GM10248 (cell line): ENCODE data around the gene SHROOM2.

Experiments
- CTCF ChIA-PET: fragments of 300-600 bp; sonication (Branson Sonifier 250); formaldehyde crosslinking; extraction: SDS; loops from one replicate; lab custom pipeline; 2021; ENCODE audit warnings: antibody characterized with exemption; lab: Yijun Ruan, JAX
- POLR2A ChIA-PET: fragments of 350-650 bp; sonication (Branson Sonifier 250); formaldehyde crosslinking; extraction: SDS; loops from one replicate; lab custom pipeline; 2020; ENCODE audit warnings: antibody characterized with exemption; lab: Yijun Ruan, JAX
- DNase-seq: peaks from one replicate; pipeline ENCODE4 v3.0.0; 2012; ENCODE audit errors: extremely low spot score
- TF ChIP-seq, protein P1 (sequence below): IDR thresholded peaks from 2 replicates; pipeline ENCODE4 v1.5.1; 2012; ENCODE audit warnings: mild to moderate bottlenecking, low read depth; ENCODE audit errors: extremely low read depth, missing control alignments, control extremely low read depth

SHROOM2 gene, protein sequence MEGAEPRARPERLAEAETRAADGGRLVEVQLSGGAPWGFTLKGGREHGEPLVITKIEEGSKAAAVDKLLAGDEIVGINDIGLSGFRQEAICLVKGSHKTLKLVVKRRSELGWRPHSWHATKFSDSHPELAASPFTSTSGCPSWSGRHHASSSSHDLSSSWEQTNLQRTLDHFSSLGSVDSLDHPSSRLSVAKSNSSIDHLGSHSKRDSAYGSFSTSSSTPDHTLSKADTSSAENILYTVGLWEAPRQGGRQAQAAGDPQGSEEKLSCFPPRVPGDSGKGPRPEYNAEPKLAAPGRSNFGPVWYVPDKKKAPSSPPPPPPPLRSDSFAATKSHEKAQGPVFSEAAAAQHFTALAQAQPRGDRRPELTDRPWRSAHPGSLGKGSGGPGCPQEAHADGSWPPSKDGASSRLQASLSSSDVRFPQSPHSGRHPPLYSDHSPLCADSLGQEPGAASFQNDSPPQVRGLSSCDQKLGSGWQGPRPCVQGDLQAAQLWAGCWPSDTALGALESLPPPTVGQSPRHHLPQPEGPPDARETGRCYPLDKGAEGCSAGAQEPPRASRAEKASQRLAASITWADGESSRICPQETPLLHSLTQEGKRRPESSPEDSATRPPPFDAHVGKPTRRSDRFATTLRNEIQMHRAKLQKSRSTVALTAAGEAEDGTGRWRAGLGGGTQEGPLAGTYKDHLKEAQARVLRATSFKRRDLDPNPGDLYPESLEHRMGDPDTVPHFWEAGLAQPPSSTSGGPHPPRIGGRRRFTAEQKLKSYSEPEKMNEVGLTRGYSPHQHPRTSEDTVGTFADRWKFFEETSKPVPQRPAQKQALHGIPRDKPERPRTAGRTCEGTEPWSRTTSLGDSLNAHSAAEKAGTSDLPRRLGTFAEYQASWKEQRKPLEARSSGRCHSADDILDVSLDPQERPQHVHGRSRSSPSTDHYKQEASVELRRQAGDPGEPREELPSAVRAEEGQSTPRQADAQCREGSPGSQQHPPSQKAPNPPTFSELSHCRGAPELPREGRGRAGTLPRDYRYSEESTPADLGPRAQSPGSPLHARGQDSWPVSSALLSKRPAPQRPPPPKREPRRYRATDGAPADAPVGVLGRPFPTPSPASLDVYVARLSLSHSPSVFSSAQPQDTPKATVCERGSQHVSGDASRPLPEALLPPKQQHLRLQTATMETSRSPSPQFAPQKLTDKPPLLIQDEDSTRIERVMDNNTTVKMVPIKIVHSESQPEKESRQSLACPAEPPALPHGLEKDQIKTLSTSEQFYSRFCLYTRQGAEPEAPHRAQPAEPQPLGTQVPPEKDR (N-terminal part only)

DNA sequence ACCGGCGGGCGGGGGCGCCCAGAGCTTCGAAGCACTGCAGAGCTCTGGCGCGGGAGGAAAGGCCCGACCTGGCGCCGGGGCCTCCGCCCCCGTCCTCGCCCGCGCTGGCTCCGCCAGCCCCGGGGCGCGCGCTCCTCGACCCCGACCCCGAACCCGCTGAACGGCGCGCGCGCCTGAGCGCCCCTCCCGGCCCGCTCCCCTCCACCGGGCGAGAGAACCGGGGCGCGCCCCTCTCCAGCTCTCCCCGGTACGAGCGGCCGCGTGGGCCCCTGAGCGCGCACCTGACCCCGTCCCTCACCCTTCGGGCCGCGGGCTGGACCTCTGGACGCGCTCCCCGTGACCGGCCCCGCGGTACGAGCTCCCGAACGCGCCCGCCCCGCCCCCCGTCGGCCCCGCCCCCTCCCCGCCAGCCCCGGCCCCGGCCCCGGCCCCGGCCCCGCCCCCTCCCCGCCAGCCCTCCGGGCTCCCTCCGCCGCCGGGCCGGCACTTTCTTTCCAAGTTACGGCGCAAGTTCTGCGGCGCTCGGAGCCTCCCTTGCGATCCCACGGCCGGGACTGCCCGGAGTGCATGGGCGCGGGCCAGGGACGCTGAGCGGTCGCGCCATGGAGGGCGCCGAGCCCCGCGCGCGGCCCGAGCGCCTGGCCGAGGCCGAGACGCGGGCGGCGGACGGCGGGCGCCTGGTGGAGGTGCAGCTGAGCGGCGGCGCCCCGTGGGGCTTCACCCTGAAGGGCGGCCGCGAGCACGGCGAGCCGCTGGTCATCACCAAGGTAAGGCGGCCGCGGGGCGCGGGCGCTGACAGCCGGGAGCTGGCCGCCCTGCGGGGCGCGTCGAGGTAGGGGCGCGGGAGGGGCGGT lies at the start of gene SHROOM2:
SHROOM2 (plus strand) TSS at position 486 of the 854 bp plus-strand sequence; CDS start at position 603, 117 bp downstream.
- DNase-seq: no peak
- CTCF ChIA-PET: no interaction called here
- TF ChIP-seq, protein P1, sequence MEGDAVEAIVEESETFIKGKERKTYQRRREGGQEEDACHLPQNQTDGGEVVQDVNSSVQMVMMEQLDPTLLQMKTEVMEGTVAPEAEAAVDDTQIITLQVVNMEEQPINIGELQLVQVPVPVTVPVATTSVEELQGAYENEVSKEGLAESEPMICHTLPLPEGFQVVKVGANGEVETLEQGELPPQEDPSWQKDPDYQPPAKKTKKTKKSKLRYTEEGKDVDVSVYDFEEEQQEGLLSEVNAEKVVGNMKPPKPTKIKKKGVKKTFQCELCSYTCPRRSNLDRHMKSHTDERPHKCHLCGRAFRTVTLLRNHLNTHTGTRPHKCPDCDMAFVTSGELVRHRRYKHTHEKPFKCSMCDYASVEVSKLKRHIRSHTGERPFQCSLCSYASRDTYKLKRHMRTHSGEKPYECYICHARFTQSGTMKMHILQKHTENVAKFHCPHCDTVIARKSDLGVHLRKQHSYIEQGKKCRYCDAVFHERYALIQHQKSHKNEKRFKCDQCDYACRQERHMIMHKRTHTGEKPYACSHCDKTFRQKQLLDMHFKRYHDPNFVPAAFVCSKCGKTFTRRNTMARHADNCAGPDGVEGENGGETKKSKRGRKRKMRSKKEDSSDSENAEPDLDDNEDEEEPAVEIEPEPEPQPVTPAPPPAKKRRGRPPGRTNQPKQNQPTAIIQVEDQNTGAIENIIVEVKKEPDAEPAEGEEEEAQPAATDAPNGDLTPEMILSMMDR: no peak
- POLR2A ChIA-PET: no interaction called here

DNA sequence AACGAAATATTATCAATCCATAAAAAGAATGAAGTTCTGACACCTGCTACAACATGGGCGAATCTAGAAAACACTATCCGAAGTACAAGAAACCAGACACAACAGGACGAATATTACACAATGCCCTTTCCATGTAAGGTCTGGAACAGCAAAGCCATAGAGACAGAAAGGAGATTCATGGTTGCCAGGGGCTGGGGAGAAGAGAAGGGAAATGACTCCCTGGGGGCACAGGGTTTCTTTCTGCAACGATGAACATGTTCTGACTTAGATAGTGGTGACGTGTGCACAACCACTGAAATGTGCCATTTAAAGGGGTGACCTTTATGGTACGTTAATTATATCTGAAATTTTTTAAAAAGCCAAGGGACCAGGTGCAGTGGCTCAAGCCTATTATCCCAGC lies 48.9 kb upstream of the SHROOM2 start:
- CTCF ChIA-PET: no interaction called here
- POLR2A ChIA-PET: no interaction called here
- DNase-seq: no peak
- TF ChIP-seq, protein P1: no peak

DNA sequence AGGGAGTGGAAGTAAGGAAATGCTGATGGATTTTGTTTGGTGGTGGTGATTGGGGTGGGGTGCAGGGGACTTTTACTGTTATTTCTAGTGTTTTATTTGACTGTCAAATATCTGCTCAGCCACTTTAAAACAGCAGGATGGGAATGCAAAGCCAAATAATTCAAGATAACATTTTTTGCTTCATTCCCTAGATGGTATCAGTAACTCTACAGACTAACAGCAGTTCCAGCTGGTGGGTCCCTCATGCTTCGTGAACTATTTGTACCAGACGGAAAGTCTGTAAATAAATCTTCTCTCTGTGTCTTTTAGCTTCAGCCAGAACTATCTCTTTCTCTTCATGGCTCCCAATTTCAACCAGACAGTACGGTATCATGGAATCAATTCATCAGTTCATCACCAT lies 48.1 kb upstream of the SHROOM2 start:
- POLR2A ChIA-PET: no interaction called here
- TF ChIP-seq, protein P1: no peak
- no peak for DNase-seq
- CTCF ChIA-PET: no interaction called here

DNA sequence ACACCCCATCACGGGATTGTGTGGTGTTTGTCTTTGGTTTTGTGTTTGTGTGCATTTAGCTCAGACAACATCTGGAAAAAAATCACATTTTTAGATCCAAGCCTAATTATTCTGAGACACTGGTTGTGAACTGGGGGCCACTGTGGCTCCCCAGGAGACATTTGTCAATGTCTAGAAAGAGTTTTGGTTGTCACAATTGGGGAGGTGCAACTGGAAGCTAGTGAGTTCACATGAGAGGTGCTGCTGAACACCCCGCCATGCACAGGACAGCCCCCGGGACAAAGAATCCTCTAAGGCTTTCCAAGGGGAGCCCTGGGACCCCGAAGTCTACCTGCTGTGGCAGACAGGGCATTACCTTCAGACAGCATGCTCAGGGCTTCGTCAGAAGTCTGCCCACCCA lies 47.1 kb upstream of the SHROOM2 start:
- ChIA-PET POLR2A (no interaction called here), CTCF (no interaction called here)
- TF ChIP-seq, protein P1: no peak
- DNase-seq: no peak

DNA sequence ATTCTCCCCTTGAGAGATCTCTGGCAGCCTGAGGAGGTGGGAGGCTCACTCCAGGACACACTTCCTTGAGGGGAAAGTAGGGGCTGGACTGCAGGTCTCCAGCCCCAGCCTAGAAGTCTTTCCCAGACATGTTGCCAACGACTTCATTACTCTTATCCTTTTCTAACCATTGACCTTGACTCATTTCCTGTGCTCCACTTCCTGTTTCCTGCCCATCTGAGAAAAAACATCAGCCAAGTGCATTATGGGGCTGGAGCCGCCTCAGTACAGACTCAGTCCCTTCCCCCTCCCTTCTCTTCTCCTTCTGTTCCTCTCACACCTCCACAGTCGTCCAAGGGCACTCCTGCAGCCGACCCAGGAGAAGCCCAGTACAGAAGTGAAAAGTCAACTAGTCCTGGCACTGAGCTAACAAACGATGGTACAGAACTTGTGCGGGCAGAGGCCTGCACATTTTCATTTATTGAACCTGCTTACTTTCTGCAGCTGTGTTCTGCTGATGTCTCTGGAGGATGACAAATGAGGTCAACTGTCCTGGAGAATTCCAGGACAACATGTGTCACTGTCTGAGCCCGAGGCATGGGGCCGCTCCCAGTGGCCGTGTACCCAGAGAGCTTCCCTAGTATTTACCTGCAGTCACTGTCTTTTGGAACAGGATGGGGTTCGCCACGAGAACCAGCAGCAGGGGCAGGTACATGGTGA lies 40.7 kb upstream of the SHROOM2 start:
- CTCF ChIA-PET: no interaction called here
- no peak for DNase-seq
- POLR2A ChIA-PET: no interaction called here
- TF ChIP-seq, protein P1: no peak
